Fibroblast of the aortic adventitia (primary cell): ENCODE measurements around the gene ROM1. TPM values are rescaled to one million over a fixed set of nuclear protein-coding genes. Genes with fewer than 3 reads are reported as not detected.

Experiments used
- DNase-seq: peaks from one replicate; pipeline ENCODE4 v3.0.0-alpha.2; 2010; ENCODE audit warnings: low read depth
- H3K4me3 ChIP-seq: 2 replicates; pipeline ENCODE4 v1.5.1; 2011; ENCODE audit warnings: low read depth, mild to moderate bottlenecking, control low read depth, low read length, moderate library complexity
- total RNA-seq: library from RNA; depleted of rRNA; stranded (reverse); fragments of >200 nt; gene quantifications from 2 replicates; pipeline ENCODE4 v1.2.3, GENCODE V29; 2012; ENCODE audit warnings: low replicate concordance
- TF ChIP-seq, protein P1 (sequence below): IDR thresholded peaks from 2 replicates; pipeline ENCODE4 v1.5.1; 2011; ENCODE audit warnings: mild to moderate bottlenecking, low read length, control low read depth, inconsistent platforms; ENCODE audit not compliant: insufficient read depth

The ROM1 gene
- total RNA-seq, 1 donor = 4.6 TPM

DNA sequence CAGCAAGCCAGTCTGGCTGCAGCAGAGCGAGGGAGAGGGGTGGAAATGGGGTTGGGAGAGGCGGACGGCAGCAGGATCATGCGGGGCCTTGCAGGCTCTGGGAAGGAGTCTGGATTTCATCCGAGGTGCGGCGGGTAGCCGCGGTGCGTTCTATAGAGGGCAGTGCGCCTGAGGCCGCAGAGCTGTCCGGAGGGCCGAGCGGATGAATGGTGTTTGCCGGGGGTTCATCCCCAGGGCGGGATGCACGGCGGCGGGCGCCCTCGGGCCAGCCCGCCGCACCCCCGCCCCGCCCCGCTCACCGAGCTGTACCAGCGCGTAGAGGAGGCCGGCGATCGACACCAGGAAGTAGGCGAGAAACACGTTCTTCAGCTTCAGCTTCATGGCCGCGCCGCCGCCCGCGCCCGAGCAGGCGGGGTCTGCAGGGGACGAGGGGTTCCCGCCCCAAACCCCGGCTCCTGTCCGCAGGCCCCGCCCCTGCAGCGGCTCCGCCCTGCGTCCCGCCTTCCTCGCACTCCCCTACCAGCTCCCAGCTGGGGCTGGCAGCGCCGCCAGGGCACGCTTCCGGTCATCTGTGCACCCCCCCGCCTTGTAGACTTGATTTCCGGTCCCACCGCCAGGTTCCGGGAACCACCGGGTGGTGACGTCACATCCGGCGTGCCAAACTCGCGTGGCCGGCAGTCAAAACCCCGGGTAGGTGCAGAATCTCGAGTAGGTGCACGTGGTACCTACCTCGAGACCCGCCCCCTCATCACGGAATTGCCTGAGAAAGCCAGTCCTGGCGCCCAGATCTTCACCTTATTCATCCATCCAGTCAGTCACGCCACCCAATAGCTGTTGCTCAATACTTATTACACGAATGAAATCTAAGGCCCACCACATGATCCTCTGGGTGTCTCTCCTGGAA lies 8.8 kb downstream of the ROM1 start, which contains the start of gene B3GAT3:
Gene B3GAT3, minus strand, starts transcription at position 420 of the 904 bp plus-strand sequence. Its CDS starts 39 bp downstream, at position 381.
- peak; percentile 98 for DNase-seq
- TF ChIP-seq, protein P1, sequence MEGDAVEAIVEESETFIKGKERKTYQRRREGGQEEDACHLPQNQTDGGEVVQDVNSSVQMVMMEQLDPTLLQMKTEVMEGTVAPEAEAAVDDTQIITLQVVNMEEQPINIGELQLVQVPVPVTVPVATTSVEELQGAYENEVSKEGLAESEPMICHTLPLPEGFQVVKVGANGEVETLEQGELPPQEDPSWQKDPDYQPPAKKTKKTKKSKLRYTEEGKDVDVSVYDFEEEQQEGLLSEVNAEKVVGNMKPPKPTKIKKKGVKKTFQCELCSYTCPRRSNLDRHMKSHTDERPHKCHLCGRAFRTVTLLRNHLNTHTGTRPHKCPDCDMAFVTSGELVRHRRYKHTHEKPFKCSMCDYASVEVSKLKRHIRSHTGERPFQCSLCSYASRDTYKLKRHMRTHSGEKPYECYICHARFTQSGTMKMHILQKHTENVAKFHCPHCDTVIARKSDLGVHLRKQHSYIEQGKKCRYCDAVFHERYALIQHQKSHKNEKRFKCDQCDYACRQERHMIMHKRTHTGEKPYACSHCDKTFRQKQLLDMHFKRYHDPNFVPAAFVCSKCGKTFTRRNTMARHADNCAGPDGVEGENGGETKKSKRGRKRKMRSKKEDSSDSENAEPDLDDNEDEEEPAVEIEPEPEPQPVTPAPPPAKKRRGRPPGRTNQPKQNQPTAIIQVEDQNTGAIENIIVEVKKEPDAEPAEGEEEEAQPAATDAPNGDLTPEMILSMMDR = no peak

DNA sequence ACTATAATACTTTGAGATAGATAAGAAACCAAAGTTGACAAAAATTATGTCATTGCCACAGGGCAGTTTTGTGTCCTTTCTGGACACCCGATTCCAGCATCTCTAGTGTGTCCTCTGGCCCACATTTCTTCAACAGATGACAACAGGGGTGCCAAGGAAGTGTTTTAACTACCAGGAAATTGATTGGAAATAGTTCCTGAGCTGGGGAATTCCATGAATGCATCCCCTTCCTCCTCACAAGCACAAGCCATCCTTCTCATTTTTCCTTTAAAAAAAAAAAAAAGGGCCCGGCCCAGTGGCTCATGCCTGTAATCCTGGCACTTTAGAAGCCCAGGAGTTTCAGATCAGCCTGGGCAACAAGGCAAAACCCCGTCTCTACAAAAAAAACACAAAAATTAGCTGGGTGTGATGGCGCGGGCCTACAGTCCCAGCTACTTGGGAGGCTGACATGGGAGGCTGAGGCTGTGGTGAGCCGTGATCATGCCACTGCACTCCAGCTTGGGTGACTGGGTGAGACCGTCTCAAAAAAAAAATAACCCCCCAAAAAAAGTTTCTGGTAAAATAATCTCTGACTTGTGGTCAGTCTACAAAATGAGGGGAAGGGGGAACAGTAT lies 9.5 kb downstream of the ROM1 start:
- H3K4me3 ChIP-seq = no peak overlapping the region
- no peak for DNase-seq
- TF ChIP-seq, protein P1 = no peak

More for the DNA sequence above, 8.8 kb downstream of the ROM1 start, which contains the start of gene B3GAT3:
- H3K4me3 ChIP-seq = peak within 1 kb of the TSS; percentile 94

GRCh38 chr11:62627713-62628112 lies 14.7 kb downstream of the ROM1 start:
- TF ChIP-seq, protein P1 = peak; percentile 13
- DNase-seq = no peak
- H3K4me3 ChIP-seq = no peak overlapping the region

DNA sequence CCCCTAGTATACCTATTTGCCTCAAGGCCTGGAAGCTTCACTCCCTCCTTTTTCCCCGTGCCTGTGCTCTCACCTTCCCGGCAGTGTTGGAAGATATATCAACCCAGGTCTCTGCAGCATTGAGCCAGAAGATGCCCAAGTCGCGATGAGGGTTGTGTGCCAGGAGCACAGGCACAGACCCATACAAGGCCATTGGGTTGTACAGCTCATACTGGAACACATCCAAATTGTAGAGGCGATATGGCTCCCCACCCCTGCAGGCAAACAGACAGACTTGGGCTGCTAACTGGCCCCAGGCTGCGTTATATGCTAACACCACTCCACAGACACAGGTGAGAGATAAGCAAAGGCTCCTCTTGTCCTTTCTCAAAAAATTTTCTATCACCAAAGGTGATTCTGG lies 19.4 kb downstream of the ROM1 start:
- no peak overlapping the region for H3K4me3 ChIP-seq
- TF ChIP-seq, protein P1 = no peak
- no peak for DNase-seq

- no peak for DNase-seq
- TF ChIP-seq, protein P1 = no peak
- H3K4me3 ChIP-seq = no peak overlapping the region
Measured at GRCh38 chr11:62644220-62644619, 31.2 kb downstream of the ROM1 start.

- H3K4me3 ChIP-seq = peak overlapping the region; percentile 93
- TF ChIP-seq, protein P1 = no peak
- no peak for DNase-seq
Measured at GRCh38 chr11:62645671-62645945, 32.6 kb downstream of the ROM1 start.
